HCT116 (cell line): ENCODE data around the gene TMEM132E. TPM values are rescaled to one million over a fixed set of nuclear protein-coding genes. Genes with fewer than 3 reads are reported as not detected.

Experiments
- ATAC-seq: fragments of 200-7000 bp; cut with Tn5 transposase; 2 replicates; pipeline ENCODE4 v1.9.1; 2020; ENCODE audit warnings: mild to moderate bottlenecking, moderate library complexity
- BruUV-seq: library from RNA; stranded (reverse); fragments of 400-500 nt; replicated peaks from 2 replicates; lab custom pipeline; 2021; lab: Mats Ljungman, UMichigan
- CTCF ChIA-PET: fragments of 300-600 bp; sonication (Branson Sonifier 250); formaldehyde crosslinking; loops from one replicate; lab custom pipeline; 2021; ENCODE audit warnings: antibody characterized with exemption; lab: Charles Lee
- POLR2A ChIA-PET: fragments of 300-600, 350-600 bp; sonication (Branson Sonifier 250); formaldehyde crosslinking; loops from one replicate; lab custom pipeline; 2021; ENCODE audit warnings: antibody characterized with exemption; lab: Charles Lee
- RAD21 ChIA-PET, 2 experiments: fragments of 300-600 bp; sonication (Branson Sonifier 250); formaldehyde crosslinking; loops; one replicate each; lab custom pipeline; 2023; ENCODE audit warnings: low total read pairs in 2 of 2; ENCODE audit not compliant: uncharacterized antibody in 2 of 2, unreplicated experiment in 2 of 2, low non-redundant PET in 1 of 2; lab: Charles Lee
- DNase-seq: peaks from one replicate; pipeline ENCODE4 v3.0.0-alpha.2; 2010; ENCODE audit warnings: low read depth, low spot score
- H2AFZ ChIP-seq: fragments of 200-600 bp; shearing (Covaris generic), sonication (generic); 2 replicates; pipeline ENCODE4 v1.6.1; 2017; ENCODE audit warnings: low read depth, mixed run types, mixed read lengths, antibody characterized with exemption, low read length; ENCODE audit not compliant: poor library complexity, severe bottlenecking
- H3K27ac ChIP-seq: 2 replicates; pipeline ENCODE4 v1.5.1; 2012; ENCODE audit warnings: low read depth, low read length
- H3K27me3 ChIP-seq: fragments of 200-600 bp; sonication (generic); 2 replicates; pipeline ENCODE4 v1.6.1; 2016; ENCODE audit warnings: mixed run types, low read length, mixed read lengths; ENCODE audit not compliant: insufficient read depth
- H3K36me3 ChIP-seq, 2 experiments: fragments of 200-500 bp in 1 of 2; fragments of 200-600 bp in 1 of 2; sonication (Bioruptor generic) in 1 of 2; sonication (generic) in 1 of 2; 2 replicates each; pipeline versions ENCODE4 v1.5.1 to v1.6.1; 2014 to 2016; ENCODE audit warnings: low read length in 2 of 2, inconsistent platforms in 1 of 2, mixed read lengths in 1 of 2, mixed run types in 1 of 2; ENCODE audit not compliant: insufficient read depth in 2 of 2, control insufficient read depth in 1 of 2
- H3K4me1 ChIP-seq, 2 experiments: fragments of 200-600 bp in 1 of 2; sonication (generic) in 1 of 2; 2 replicates each; pipeline versions ENCODE4 v1.5.1 to v1.6.1; 2012 to 2017; ENCODE audit warnings: low read length in 2 of 2, inconsistent platforms in 1 of 2, mild to moderate bottlenecking in 1 of 2, mixed read lengths in 1 of 2, mixed run types in 1 of 2, moderate library complexity in 1 of 2; ENCODE audit not compliant: insufficient read depth in 2 of 2, control insufficient read depth in 1 of 2
- H3K4me2 ChIP-seq: fragments of 200-600 bp; sonication (generic); 2 replicates; pipeline ENCODE4 v1.6.1; 2017; ENCODE audit warnings: mixed run types, low read length, mixed read lengths
- H3K4me3 ChIP-seq, 2 experiments: fragments of 200-600 bp in 1 of 2; sonication (generic) in 1 of 2; replicated peaks in 1 of 2; 2 replicates each; pipeline ENCODE4 v1.5.1; 2011 to 2016; ENCODE audit warnings: low read length in 2 of 2, control low read depth in 1 of 2, low read depth in 1 of 2, mild to moderate bottlenecking in 1 of 2, mixed read lengths in 1 of 2, mixed run types in 1 of 2
- H3K79me2 ChIP-seq: fragments of 200-600 bp; sonication (generic); 2 replicates; pipeline ENCODE4 v1.6.1; 2017; ENCODE audit warnings: mild to moderate bottlenecking, mixed run types, low read length, moderate library complexity, mixed read lengths; ENCODE audit not compliant: insufficient read depth
- H3K9ac ChIP-seq: fragments of 200-600 bp; sonication (generic); 2 replicates; pipeline ENCODE4 v1.6.1; 2016; ENCODE audit warnings: low read length, mixed read lengths
- H3K9me2 ChIP-seq: fragments of 200-600 bp; sonication (generic), shearing (Covaris generic); 2 replicates; pipeline ENCODE4 v1.6.1; 2017; ENCODE audit warnings: mixed run types, mild to moderate bottlenecking, moderate library complexity; ENCODE audit not compliant: insufficient read depth
- H3K9me3 ChIP-seq, 2 experiments: fragments of 200-500 bp in 1 of 2; fragments of 200-600 bp in 1 of 2; sonication (Bioruptor generic) in 1 of 2; sonication (generic) in 1 of 2; 2 replicates each; pipeline ENCODE4 v1.6.1; 2014 to 2017; ENCODE audit warnings: low read length in 2 of 2, mixed read lengths in 2 of 2, inconsistent platforms in 1 of 2, low read depth in 1 of 2, mild to moderate bottlenecking in 1 of 2, mixed run types in 1 of 2, moderate library complexity in 1 of 2; ENCODE audit not compliant: control insufficient read depth in 1 of 2, insufficient read depth in 1 of 2
- H4K20me1 ChIP-seq: fragments of 200-600 bp; sonication (generic), shearing (Covaris generic); 2 replicates; pipeline ENCODE4 v1.6.1; 2017; ENCODE audit warnings: mixed run types, mild to moderate bottlenecking, moderate library complexity; ENCODE audit not compliant: insufficient read depth
- EGR1 ChIP-seq: IDR thresholded peaks from 2 replicates; pipeline ENCODE4 v1.6.1; 2012; ENCODE audit warnings: low read depth
- EZH2 ChIP-seq: fragments of 200-600 bp; sonication (generic); IDR thresholded peaks from 2 replicates; pipeline ENCODE4 v1.6.1; 2017; ENCODE audit warnings: antibody characterized with exemption, mixed run types
- POLR2AphosphoS5 ChIP-seq: IDR thresholded peaks from 2 replicates; pipeline ENCODE4 v1.6.1; 2011; ENCODE audit warnings: mild to moderate bottlenecking, low read depth, low read length, moderate library complexity
- RAD21 ChIP-seq: IDR thresholded peaks from 2 replicates; pipeline ENCODE4 v1.6.1; 2012; ENCODE audit warnings: low read depth, mild to moderate bottlenecking
- TCF7L2 ChIP-seq: IDR thresholded peaks from 2 replicates; pipeline ENCODE4 v1.7.0; 2011; ENCODE audit warnings: borderline replicate concordance, inconsistent platforms; ENCODE audit not compliant: insufficient read depth, insufficient read length; ENCODE audit errors: extremely low read depth
- YY1 ChIP-seq: IDR thresholded peaks from 2 replicates; pipeline ENCODE4 v1.6.1; 2011; ENCODE audit warnings: low read length, low read depth, moderate library complexity, mild to moderate bottlenecking; ENCODE audit not compliant: insufficient replicate concordance; ENCODE audit errors: extremely low read depth
- ZNF274 ChIP-seq: fragments of 200-500 bp; sonication (Bioruptor generic); IDR thresholded peaks from 2 replicates; pipeline ENCODE4 v1.6.1; 2014; ENCODE audit warnings: mild to moderate bottlenecking, low read depth, low read length, inconsistent platforms
- intact Hi-C: fragments of 100-400 bp; cut with micrococcal nuclease; formaldehyde crosslinking; loops from 2 replicates; pipeline ENCODE4 v1.10.0; 2022
- total RNA-seq: library from RNA; stranded (reverse); gene quantifications from one replicate; pipeline ENCODE4 v1.2.1, GENCODE V29; 2021; ENCODE audit not compliant: unreplicated experiment
- TF ChIP-seq, protein P1 (sequence below): IDR thresholded peaks from 2 replicates; pipeline ENCODE4 v1.6.1; 2011; ENCODE audit warnings: mild to moderate bottlenecking, low read length, moderate library complexity; ENCODE audit not compliant: insufficient replicate concordance; ENCODE audit errors: extremely low read depth
- TF ChIP-seq, protein P2 (sequence below): IDR thresholded peaks from 2 replicates; pipeline ENCODE4 v1.6.1; 2012; ENCODE audit warnings: low read depth

TMEM132E gene
- total RNA-seq, 1 experiment from 2014 or later = not detected

GRCh38 chr17:34589120-34589965, 10.0 kb downstream of the TMEM132E start:
- Histone ChIP-seq H3K36me3 (no peaks in the 10 kb centered on the region), H2AFZ (no peak overlapping the region), H3K9me3 (no peaks in the 10 kb centered on the region), H4K20me1 (no peaks in the 10 kb centered on the region), H3K27me3 (peaks cover 96% of the 10 kb centered on the region), H3K9me2 (no peaks in the 10 kb centered on the region), H3K4me1 (no peaks in the 10 kb centered on the region), H3K4me3 (no peak overlapping the region), H3K27ac (no peak overlapping the region), H3K9ac (no peak overlapping the region), H3K4me2 (no peak overlapping the region), H3K79me2 (no peaks in the 10 kb centered on the region)
- ChIA-PET RAD21 (no interaction called here), POLR2A (no interaction called here), CTCF (no interaction called here)
- no peak for ATAC-seq
- BruUV-seq = no TSS peak
- DNase-seq = no peak
- TF ChIP-seq, protein P1, sequence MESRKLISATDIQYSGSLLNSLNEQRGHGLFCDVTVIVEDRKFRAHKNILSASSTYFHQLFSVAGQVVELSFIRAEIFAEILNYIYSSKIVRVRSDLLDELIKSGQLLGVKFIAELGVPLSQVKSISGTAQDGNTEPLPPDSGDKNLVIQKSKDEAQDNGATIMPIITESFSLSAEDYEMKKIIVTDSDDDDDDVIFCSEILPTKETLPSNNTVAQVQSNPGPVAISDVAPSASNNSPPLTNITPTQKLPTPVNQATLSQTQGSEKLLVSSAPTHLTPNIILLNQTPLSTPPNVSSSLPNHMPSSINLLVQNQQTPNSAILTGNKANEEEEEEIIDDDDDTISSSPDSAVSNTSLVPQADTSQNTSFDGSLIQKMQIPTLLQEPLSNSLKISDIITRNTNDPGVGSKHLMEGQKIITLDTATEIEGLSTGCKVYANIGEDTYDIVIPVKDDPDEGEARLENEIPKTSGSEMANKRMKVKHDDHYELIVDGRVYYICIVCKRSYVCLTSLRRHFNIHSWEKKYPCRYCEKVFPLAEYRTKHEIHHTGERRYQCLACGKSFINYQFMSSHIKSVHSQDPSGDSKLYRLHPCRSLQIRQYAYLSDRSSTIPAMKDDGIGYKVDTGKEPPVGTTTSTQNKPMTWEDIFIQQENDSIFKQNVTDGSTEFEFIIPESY = no peak
- no peak for TF ChIP-seq YY1
- no peak for TF ChIP-seq EZH2
- intact Hi-C loops = no loop called here

DNA sequence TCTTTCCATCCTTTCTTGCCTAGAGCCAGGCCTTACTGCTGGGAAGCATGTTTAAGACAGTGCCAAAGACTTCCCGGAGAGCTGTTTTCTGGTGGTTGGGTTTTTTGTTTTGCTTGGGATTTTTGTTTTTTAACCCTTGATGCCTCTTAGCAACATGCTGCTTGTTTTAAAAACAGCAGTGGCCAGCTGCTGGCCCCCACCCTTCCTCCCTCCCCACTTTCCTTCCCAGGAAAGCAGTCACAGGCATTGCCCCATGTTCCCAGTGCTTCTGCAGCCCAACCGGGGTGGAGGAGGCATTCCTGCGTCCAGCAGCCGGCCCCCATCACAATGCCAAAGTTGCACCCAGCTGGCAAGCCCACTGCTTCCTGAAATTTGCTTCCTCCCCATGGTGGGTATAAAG, 12.6 kb downstream of the TMEM132E start:
- Histone ChIP-seq H3K9ac (no peak overlapping the region), H4K20me1 (no peaks in the 10 kb centered on the region), H3K27me3 (peaks cover 90% of the 10 kb centered on the region), H3K4me1 (no peaks in the 10 kb centered on the region), H2AFZ (no peak overlapping the region), H3K27ac (no peak overlapping the region), H3K4me3 (no peak overlapping the region), H3K9me3 (no peaks in the 10 kb centered on the region), H3K36me3 (no peaks in the 10 kb centered on the region), H3K4me2 (no peak overlapping the region), H3K79me2 (no peaks in the 10 kb centered on the region), H3K9me2 (no peaks in the 10 kb centered on the region)
- RAD21 ChIA-PET = no interaction called here
- BruUV-seq = no TSS peak
- CTCF ChIA-PET = no interaction called here
- DNase-seq = no peak
- ATAC-seq = no peak
- POLR2A ChIA-PET = no interaction called here
- intact Hi-C loops = no loop called here
- TF ChIP-seq ZNF274 (no peak), POLR2AphosphoS5 (no peak), RAD21 (no peak), EZH2 (no peak), TCF7L2 (no peak), EGR1 (no peak), YY1 (no peak)
- TF ChIP-seq, protein P2, sequence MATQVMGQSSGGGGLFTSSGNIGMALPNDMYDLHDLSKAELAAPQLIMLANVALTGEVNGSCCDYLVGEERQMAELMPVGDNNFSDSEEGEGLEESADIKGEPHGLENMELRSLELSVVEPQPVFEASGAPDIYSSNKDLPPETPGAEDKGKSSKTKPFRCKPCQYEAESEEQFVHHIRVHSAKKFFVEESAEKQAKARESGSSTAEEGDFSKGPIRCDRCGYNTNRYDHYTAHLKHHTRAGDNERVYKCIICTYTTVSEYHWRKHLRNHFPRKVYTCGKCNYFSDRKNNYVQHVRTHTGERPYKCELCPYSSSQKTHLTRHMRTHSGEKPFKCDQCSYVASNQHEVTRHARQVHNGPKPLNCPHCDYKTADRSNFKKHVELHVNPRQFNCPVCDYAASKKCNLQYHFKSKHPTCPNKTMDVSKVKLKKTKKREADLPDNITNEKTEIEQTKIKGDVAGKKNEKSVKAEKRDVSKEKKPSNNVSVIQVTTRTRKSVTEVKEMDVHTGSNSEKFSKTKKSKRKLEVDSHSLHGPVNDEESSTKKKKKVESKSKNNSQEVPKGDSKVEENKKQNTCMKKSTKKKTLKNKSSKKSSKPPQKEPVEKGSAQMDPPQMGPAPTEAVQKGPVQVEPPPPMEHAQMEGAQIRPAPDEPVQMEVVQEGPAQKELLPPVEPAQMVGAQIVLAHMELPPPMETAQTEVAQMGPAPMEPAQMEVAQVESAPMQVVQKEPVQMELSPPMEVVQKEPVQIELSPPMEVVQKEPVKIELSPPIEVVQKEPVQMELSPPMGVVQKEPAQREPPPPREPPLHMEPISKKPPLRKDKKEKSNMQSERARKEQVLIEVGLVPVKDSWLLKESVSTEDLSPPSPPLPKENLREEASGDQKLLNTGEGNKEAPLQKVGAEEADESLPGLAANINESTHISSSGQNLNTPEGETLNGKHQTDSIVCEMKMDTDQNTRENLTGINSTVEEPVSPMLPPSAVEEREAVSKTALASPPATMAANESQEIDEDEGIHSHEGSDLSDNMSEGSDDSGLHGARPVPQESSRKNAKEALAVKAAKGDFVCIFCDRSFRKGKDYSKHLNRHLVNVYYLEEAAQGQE = no peak
- TF ChIP-seq, protein P1 = no peak
